Neutrophil (primary cell): ENCODE data around the gene OR52E5.

Experiments
- H3K27ac ChIP-seq: fragments of 200-600 bp; sonication (generic); 2 replicates; pipeline ENCODE4 v1.5.1; 2016; ENCODE audit warnings: mild to moderate bottlenecking, moderate library complexity
- H3K27me3 ChIP-seq: fragments of 200-600 bp; sonication (generic); 2 replicates; pipeline ENCODE4 v1.6.0; 2016; ENCODE audit warnings: mild to moderate bottlenecking
- H3K36me3 ChIP-seq: fragments of 200-600 bp; sonication (generic); 2 replicates; pipeline ENCODE4 v1.5.1; 2017
- H3K4me1 ChIP-seq, 2 experiments: fragments of 200-600 bp in 1 of 2; sonication (generic) in 1 of 2; 1 replicate in 1 of 2; 2 replicates in 1 of 2; pipeline versions ENCODE4 v1.5.1 to v1.6.1; 2013 to 2016; ENCODE audit warnings: low read depth in 1 of 2, low read length in 1 of 2, mild to moderate bottlenecking in 1 of 2, moderate library complexity in 1 of 2; ENCODE audit not compliant: control insufficient read depth in 1 of 2, insufficient read depth in 1 of 2
- H3K4me3 ChIP-seq, 2 experiments: fragments of 200-600 bp in 1 of 2; sonication (generic) in 1 of 2; 1 replicate in 1 of 2; 2 replicates in 1 of 2; pipeline ENCODE4 v1.5.1; 2013 to 2016; ENCODE audit warnings: low read depth in 1 of 2, low read length in 1 of 2, mild to moderate bottlenecking in 1 of 2, moderate library complexity in 1 of 2
- H3K9me3 ChIP-seq: fragments of 200-600 bp; sonication (generic); 2 replicates; pipeline ENCODE4 v1.5.1; 2016
- TF ChIP-seq, protein P1 (sequence below): fragments of 200-600 bp; sonication (generic); IDR thresholded peaks from 2 replicates; pipeline ENCODE4 v1.5.1; 2016; ENCODE audit warnings: antibody characterized with exemption

OR52E5 gene

DNA sequence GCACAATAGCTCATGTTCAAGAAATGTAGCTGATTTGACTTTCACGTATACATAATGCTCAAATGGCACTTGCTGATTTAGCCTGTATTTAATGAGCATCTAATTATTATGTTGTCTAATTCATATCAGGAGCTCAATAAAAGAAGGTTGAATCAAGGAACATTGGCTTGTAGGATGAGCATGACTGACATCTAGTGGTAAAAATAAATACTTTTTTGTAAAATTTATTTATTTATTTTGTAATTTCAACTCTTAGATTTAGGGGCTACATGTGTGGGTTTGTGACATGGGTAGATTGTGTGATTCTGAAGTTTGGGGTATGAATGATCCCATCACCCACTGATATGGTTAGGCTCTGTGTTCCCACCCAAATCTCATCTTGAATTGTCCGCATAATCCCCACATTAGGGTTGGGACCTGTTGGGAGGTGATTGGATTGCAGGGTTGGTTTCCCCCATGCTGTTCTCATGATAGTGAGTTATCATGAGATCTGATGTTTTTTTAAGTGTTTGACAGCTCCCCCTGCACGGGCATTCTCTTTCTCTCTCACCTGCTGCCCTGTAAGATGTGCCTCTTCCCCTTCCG, 1.7 kb upstream of the OR52E5 start:
- Histone ChIP-seq H3K27me3 (no peaks in the 10 kb centered on the region), H3K9me3 (no peaks in the 10 kb centered on the region)
- TF ChIP-seq, protein P1, sequence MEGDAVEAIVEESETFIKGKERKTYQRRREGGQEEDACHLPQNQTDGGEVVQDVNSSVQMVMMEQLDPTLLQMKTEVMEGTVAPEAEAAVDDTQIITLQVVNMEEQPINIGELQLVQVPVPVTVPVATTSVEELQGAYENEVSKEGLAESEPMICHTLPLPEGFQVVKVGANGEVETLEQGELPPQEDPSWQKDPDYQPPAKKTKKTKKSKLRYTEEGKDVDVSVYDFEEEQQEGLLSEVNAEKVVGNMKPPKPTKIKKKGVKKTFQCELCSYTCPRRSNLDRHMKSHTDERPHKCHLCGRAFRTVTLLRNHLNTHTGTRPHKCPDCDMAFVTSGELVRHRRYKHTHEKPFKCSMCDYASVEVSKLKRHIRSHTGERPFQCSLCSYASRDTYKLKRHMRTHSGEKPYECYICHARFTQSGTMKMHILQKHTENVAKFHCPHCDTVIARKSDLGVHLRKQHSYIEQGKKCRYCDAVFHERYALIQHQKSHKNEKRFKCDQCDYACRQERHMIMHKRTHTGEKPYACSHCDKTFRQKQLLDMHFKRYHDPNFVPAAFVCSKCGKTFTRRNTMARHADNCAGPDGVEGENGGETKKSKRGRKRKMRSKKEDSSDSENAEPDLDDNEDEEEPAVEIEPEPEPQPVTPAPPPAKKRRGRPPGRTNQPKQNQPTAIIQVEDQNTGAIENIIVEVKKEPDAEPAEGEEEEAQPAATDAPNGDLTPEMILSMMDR: no peak

DNA sequence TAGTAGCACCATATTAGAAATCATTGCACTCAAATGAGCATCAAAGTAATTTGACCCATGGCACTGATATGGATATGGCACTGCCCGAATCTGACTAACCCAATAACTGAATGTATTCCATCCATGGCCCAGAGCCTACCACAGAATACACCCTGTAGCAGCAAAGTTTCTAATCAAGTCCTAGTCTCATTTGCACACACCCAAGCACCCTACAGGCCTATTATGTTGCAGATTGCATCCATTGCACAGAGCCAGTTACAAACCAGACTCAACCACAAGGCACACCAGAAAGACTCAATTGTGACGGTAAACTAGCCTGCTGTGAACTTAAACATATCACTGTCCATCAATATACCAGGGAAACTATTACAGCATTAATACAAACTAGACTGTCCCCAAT, 6.5 kb downstream of the OR52E5 start:
- Histone ChIP-seq H3K9me3 (no peaks in the 10 kb centered on the region), H3K27ac (no peak overlapping the region), H3K4me3 (no peak overlapping the region), H3K4me1 (no peaks in the 10 kb centered on the region), H3K36me3 (no peaks in the 10 kb centered on the region), H3K27me3 (no peaks in the 10 kb centered on the region)
- TF ChIP-seq, protein P1: no peak

More for the DNA sequence above, 1.7 kb upstream of the OR52E5 start:
- H3K36me3 ChIP-seq: no peaks in the 10 kb centered on the region
- no peaks in the 10 kb centered on the region for H3K4me1 ChIP-seq
- H3K27ac ChIP-seq: no peak overlapping the region
- H3K4me3 ChIP-seq: no peak overlapping the region

DNA sequence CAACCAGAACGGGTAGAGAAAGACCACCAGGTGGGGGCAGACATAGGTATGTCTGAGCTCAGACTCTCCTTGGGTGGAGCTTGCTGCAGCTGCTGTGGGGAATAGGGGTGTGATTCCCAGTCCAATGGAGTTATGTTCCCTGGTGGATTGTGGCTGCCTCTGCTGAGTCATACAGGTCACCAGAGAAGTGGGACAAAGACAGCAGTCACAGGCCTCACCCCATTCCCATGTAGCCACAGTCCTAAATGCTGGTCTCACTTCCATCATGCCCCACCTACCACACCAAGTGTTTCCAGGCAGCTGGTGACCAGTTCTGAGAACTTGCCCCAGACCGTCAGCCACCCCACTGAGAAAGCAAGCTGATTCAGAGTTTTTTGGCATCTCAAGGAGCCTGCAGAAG, 17.5 kb downstream of the OR52E5 start:
- Histone ChIP-seq H3K4me1 (no peaks in the 10 kb centered on the region), H3K27me3 (no peaks in the 10 kb centered on the region), H3K27ac (no peak overlapping the region), H3K4me3 (no peak overlapping the region), H3K9me3 (no peaks in the 10 kb centered on the region), H3K36me3 (no peaks in the 10 kb centered on the region)
- TF ChIP-seq, protein P1: no peak

DNA sequence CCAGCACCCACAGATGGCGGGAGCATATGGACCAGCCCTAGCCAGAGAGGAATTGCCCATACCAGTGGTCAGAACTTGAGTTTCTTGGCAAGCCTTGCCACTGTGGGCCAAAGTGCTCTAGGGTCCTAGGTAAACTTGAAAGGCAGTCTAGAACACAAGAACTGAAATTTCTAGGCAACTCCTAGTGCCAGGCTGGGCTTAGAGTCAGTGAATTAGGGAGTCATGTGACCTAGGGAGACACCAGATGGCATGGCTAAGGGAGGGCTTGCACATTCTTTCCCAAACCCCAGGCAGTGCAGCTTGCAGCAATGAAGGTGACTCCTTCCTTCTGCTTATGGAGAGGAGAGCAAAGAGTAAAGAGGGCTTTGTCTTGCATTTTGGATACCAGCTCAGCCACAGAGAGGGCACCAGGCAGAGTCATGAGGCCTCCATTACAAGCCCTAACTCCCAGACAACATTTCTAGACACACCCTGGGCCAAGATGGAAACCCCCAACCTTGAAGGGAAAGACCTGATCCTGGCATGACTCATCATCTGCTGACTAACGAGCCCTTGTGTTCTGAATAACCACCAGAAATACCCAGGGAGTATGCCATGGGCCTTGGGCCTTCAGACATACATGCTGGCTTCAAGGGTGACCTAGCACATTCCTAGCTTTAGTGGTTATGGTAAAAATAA, 29.9 kb downstream of the OR52E5 start:
- Histone ChIP-seq H3K27me3 (no peaks in the 10 kb centered on the region), H3K9me3 (no peaks in the 10 kb centered on the region), H3K27ac (no peak overlapping the region), H3K36me3 (no peaks in the 10 kb centered on the region), H3K4me3 (no peak overlapping the region), H3K4me1 (no peaks in the 10 kb centered on the region)
- TF ChIP-seq, protein P1: no peak

DNA sequence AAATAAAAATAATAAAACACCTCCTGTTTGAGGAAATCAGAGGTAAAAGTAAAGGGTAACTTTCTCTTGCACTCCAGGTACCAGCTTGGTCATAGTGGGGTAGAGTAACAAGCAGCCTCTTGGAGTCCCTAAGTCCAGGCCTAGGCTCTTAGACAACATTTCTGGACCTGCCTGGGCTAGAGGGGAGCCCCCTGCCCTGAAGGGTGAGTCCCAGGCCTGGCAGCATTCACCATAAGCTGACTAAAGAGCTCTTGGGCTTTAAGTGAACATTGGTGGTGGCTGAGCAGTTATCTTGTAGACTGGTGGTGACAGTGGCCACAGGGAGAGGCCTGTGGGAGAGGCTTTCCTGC, 30.4 kb downstream of the OR52E5 start:
- Histone ChIP-seq H3K9me3 (no peaks in the 10 kb centered on the region), H3K4me3 (no peak overlapping the region), H3K36me3 (no peaks in the 10 kb centered on the region), H3K4me1 (no peaks in the 10 kb centered on the region), H3K27me3 (no peaks in the 10 kb centered on the region), H3K27ac (no peak overlapping the region)
- TF ChIP-seq, protein P1: no peak
